Endothelial cell of umbilical vein (primary cell): Measurements from ENCODE around the gene UBTD1.

ENCODE experiments used
- CTCF ChIP-seq, 2 donors: IDR thresholded peaks; 1 replicate in 1 of 2; 2 replicates in 1 of 2; pipeline ENCODE4 v1.5.1; 2011; ENCODE audit warnings: low read length in 2 of 2, mild to moderate bottlenecking in 2 of 2, moderate library complexity in 2 of 2, control low read depth in 1 of 2, inconsistent platforms in 1 of 2, low read depth in 1 of 2; ENCODE audit not compliant: insufficient read depth in 1 of 2; ENCODE audit errors: extremely low read depth in 1 of 2
- EZH2 ChIP-seq: IDR thresholded peaks from 2 replicates; pipeline ENCODE4 v1.6.1; 2012; ENCODE audit warnings: borderline replicate concordance, low read depth, mild to moderate bottlenecking, moderate library complexity, low read length, inconsistent platforms; ENCODE audit not compliant: severe bottlenecking
- MAX ChIP-seq: IDR thresholded peaks from 2 replicates; pipeline ENCODE4 v1.6.1; 2011; ENCODE audit not compliant: insufficient read depth, insufficient read length
- POLR2A ChIP-seq: IDR thresholded peaks from 2 replicates; pipeline ENCODE4 v1.6.1; 2012; ENCODE audit warnings: low read depth, mild to moderate bottlenecking, control low read depth, low read length
- POLR2AphosphoS5 ChIP-seq: IDR thresholded peaks from 2 replicates; pipeline ENCODE4 v1.6.1; 2012; ENCODE audit warnings: low read depth, mild to moderate bottlenecking, control low read depth, low read length, moderate library complexity; ENCODE audit not compliant: insufficient read depth

GRCh38 chr10:97452352-97452751, 46.4 kb upstream of the UBTD1 start:
- TF ChIP-seq POLR2AphosphoS5 (no peak), CTCF (IDR thresholded peaks at IDR 0.05; ENCODE audit: extremely low read depth in 1 of 2, insufficient read depth in 1 of 2, low read depth in 1 of 2, low read length in 2 of 2) (no peak), POLR2A (no peak), EZH2 (no peak), MAX (no peak)
